ENCODE results near the gene SCYGR8. TPM values are rescaled to one million over a fixed set of nuclear protein-coding genes. Genes with fewer than 3 reads are reported as not detected.
"Not testable (repeated sequence)": the region's sequence is repeated elsewhere in the genome, so short reads cannot be mapped to it uniquely, and the experiment has no call there.

SCYGR8 gene
- total and polyA plus RNA-seq, 2 of the 8 experiments (the other 6 are each of a cell fraction or from before 2014, with no cell fraction given): not detected

DNA sequence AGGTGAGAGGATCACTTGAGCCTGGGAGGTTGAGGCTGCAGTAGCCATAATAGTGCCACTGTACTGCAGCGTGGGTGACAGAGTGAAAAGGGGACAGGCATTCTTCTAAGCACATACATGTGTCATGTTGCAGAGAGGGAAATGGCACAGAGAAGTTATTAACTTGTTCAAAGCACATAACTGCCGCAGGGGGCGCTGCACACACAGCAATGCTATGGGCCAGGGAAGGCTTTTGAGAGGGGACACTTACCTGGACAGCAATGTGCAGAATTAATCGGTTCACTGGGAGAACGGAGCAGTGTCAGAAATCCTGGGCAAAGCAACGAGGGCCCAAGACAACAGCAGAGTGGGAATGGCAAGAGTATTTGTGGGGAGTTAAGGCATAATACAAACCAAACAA lies 2.4 kb downstream of the SCYGR8 start (continued):
- TF ChIP-seq SUZ12 (IDR thresholded peaks at IDR 0.05; ENCODE audit: low read length) (no peak), RAD21 (IDR thresholded peaks at IDR 0.05 in 1 of 2, conservative IDR thresholded peaks at IDR 0.05 in 1 of 2; ENCODE audit: low read depth in 2 of 2, low read length in 2 of 2) (peak; percentile 67 to 70), CTBP2 (IDR thresholded peaks at IDR 0.05; ENCODE audit: borderline replicate concordance, insufficient read depth, insufficient read length, low read length) (no peak), CREB1 (IDR thresholded peaks at IDR 0.05) (no peak), RXRA (IDR thresholded peaks at IDR 0.05; ENCODE audit: insufficient read depth, low read depth, low read length) (no peak), GTF2F1 (IDR thresholded peaks at IDR 0.05; ENCODE audit: borderline replicate concordance, low read depth, low read length) (no peak), SIX5 (IDR thresholded peaks at IDR 0.05; ENCODE audit: low read depth, low read length) (no peak), TEAD4 (IDR thresholded peaks at IDR 0.05; ENCODE audit: low read depth, low read length) (peak; percentile 94), EZH2 (IDR thresholded peaks at IDR 0.05; ENCODE audit: low read depth, low read length, severe bottlenecking) (no peak), SAP30 (IDR thresholded peaks at IDR 0.05; ENCODE audit: insufficient read depth, insufficient replicate concordance, low read length) (no peak), KDM5A (IDR thresholded peaks at IDR 0.05; ENCODE audit: low read length) (no peak)
- TF ChIP-seq, protein P1, sequence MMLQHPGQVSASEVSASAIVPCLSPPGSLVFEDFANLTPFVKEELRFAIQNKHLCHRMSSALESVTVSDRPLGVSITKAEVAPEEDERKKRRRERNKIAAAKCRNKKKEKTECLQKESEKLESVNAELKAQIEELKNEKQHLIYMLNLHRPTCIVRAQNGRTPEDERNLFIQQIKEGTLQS (IDR thresholded peaks at IDR 0.05; ENCODE audit: insufficient read depth, low read depth, low read length): no peak

DNA sequence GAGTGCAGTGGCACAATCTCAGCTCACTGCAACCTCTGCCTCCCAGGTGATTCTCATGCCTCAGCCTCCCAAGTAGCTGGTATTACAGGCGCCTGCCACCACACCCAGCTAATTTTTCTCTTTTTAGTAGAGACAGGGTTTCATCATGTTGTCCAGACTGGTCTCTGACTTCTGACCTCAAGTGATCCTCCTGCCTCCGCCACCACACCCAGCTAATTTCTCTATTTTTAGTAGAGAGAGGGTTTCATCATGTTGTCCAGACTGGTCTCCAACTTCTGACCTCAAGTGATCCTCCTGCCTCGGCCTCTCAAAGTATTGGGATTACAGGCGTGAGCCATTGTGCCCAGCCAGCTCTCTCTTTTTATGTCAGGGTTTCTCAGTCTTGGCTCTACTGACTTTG lies 10.6 kb downstream of the SCYGR8 start:
- H3K27me3 ChIP-seq (replicated peaks in 1 of 4; ENCODE audit: control insufficient read depth in 3 of 4, extremely low read depth in 1 of 4, insufficient read depth in 3 of 4, low read length in 3 of 4); H3K9me3 ChIP-seq (ENCODE audit: insufficient read depth in 2 of 2, low read depth in 1 of 2, low read length in 1 of 2); H4K5ac ChIP-seq (ENCODE audit: insufficient read length, low read depth, low read length); H2AFZ ChIP-seq (ENCODE audit: low read length); H3K36me3 ChIP-seq (ENCODE audit: control insufficient read depth in 2 of 4, insufficient read depth in 4 of 4, low read length in 3 of 4); H2BK15ac ChIP-seq (ENCODE audit: low read length); H3K27ac ChIP-seq (ENCODE audit: low read depth, low read length); H3K79me1 ChIP-seq (ENCODE audit: low read depth, low read length); H2BK5ac ChIP-seq (ENCODE audit: low read depth, low read length); H3K23me2 ChIP-seq (ENCODE audit: low read depth, low read length); H2AK5ac ChIP-seq (ENCODE audit: low read depth, low read length); H3K4ac ChIP-seq (replicated peaks; ENCODE audit: insufficient read length, low read depth, low read length); H3K9ac ChIP-seq (replicated peaks in 1 of 4; ENCODE audit: extremely low read depth in 1 of 4, low read depth in 3 of 4, low read length in 3 of 4); H3K4me3 ChIP-seq (ENCODE audit: extremely low read depth in 1 of 4, insufficient read depth in 2 of 4, low read depth in 3 of 4, low read length in 4 of 4); H3K56ac ChIP-seq (replicated peaks; ENCODE audit: insufficient read length, low read depth, low read length); H3K18ac ChIP-seq (ENCODE audit: extremely low read depth, low read length); POLR2A ChIA-PET (ENCODE audit: partially characterized antibody); H3K79me2 ChIP-seq (ENCODE audit: control insufficient read depth in 1 of 2, insufficient read depth in 2 of 2, low read length in 2 of 2); H2BK12ac ChIP-seq (ENCODE audit: low read depth, low read length); H3K23ac ChIP-seq (ENCODE audit: insufficient read length); H4K8ac ChIP-seq (ENCODE audit: extremely low read depth, insufficient read depth, low read length); H3K4me2 ChIP-seq (ENCODE audit: insufficient read depth in 1 of 2, low read depth in 2 of 2, low read length in 2 of 2); H4K91ac ChIP-seq (replicated peaks; ENCODE audit: insufficient read length, low read length); DNase-seq (ENCODE audit: low read depth in 1 of 2, low spot score in 2 of 2); H2BK20ac ChIP-seq (ENCODE audit: low read length); H3K14ac ChIP-seq (ENCODE audit: insufficient read length); FAIRE-seq; H2BK120ac ChIP-seq (replicated peaks; ENCODE audit: low read depth, low read length); H4K20me1 ChIP-seq (replicated peaks in 1 of 2; ENCODE audit: control insufficient read depth in 1 of 2, insufficient read depth in 2 of 2, low read length in 2 of 2): not testable (repeated sequence)
- H3K4me1 ChIP-seq (replicated peaks in 1 of 4; ENCODE audit: control insufficient read depth in 3 of 4, insufficient read depth in 4 of 4, low read length in 3 of 4): peaks cover 5 to 13% (median 8%) of the 10 kb centered on the region in 4 experiments; a peak in 5 of 7 replicates
- 65% methylated on average over 4 of the region's 4 CpGs; no CpG with 5 or more reads in 1 of the 2 experiments for WGBS, 2 experiments (ENCODE audit: extremely low coverage in 1 of 2, insufficient coverage in 1 of 2, insufficient read length in 1 of 2, insufficient replicate concordance in 2 of 2, low coverage in 1 of 2, low lambda C conversion rate in 2 of 2, missing lambda C conversion rate in 1 of 2)
- CTCF ChIA-PET (ENCODE audit: partially characterized antibody): interaction anchor here (0.8 to 4.1 kb wide), 12 partner anchors 8 to 357 kb away, joined by 3 to 32 read pairs (median 6); no protein-coding TSS in a partner anchor
